ENCODE measurements around the gene DQX1.

DNA sequence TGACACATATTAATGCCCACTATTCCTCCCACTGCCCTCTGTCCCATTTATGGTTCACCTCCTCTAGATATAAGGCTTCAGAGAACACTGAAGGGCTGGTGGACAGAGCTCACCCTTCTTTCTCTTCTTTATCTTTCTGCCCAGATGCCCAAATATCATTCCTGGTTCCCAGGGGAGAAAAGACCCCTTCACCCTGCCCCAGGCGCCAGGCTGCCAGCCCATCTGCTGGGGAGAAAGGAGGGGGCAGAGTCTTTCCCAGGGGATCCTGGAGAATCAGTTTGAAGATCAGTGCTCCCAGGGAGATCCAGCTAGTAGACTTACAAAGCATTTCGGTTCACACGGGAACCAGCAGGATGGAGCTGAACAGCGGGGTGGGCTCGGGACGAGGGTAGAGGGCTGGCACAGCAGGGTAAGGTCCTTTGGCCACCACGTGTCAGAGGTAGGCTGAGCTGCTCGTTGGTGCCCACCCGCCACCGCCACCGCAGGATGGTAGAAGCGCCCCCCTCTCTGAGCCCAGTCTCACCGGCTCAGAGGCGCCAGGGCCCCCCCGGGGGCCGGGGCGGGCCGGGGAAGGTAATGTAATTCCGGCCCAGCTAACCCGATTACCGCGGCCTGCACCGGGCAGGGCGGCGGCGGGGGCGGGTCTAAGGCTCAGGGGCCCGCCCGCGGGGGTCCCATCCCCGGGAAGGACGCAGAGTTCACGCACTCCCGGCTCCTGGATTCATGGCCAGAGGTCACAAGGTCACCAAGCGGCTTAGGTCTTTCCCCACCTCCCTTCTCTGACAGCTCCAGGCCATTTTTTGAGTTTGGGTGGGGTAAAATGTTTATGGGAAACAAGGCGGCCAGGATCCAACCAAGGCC, 13.1 kb downstream of the DQX1 start:
- TF ChIP-seq, protein P1, sequence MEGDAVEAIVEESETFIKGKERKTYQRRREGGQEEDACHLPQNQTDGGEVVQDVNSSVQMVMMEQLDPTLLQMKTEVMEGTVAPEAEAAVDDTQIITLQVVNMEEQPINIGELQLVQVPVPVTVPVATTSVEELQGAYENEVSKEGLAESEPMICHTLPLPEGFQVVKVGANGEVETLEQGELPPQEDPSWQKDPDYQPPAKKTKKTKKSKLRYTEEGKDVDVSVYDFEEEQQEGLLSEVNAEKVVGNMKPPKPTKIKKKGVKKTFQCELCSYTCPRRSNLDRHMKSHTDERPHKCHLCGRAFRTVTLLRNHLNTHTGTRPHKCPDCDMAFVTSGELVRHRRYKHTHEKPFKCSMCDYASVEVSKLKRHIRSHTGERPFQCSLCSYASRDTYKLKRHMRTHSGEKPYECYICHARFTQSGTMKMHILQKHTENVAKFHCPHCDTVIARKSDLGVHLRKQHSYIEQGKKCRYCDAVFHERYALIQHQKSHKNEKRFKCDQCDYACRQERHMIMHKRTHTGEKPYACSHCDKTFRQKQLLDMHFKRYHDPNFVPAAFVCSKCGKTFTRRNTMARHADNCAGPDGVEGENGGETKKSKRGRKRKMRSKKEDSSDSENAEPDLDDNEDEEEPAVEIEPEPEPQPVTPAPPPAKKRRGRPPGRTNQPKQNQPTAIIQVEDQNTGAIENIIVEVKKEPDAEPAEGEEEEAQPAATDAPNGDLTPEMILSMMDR (IDR thresholded peaks at IDR 0.05), result no peak
- TF ChIP-seq POLR2A (IDR thresholded peaks at IDR 0.05), result no peak
